B cell (primary cell): ENCODE measurements around the gene DNASE2B. TPM values are rescaled to one million over a fixed set of nuclear protein-coding genes. Genes with fewer than 3 reads are reported as not detected.

ENCODE experiments used
- ATAC-seq: fragments of 200-7000 bp; cut with Tn5 transposase; one replicate; pipeline ENCODE4 v1.10.0; 2021; ENCODE audit warnings: low read depth, mild to moderate bottlenecking, moderate number of reproducible peaks, moderate library complexity
- CTCF ChIA-PET: fragments of 350-600 bp; sonication (Branson Sonifier 250); formaldehyde crosslinking; loops from one replicate; lab custom pipeline; 2021; ENCODE audit warnings: antibody characterized with exemption, inconsistent platforms; lab: Charles Lee
- POLR2A ChIA-PET: fragments of 350-600 bp; sonication (Branson Sonifier 250); formaldehyde crosslinking; loops from one replicate; lab custom pipeline; 2021; ENCODE audit warnings: antibody characterized with exemption; lab: Charles Lee
- DNase-seq: peaks from one replicate; pipeline ENCODE4 v3.0.0; 2013
- H2AFZ ChIP-seq: 2 replicates; pipeline ENCODE4 v1.6.1; 2012; ENCODE audit warnings: mild to moderate bottlenecking, low read depth, low read length; ENCODE audit not compliant: insufficient read depth, poor library complexity, severe bottlenecking
- H3K27ac ChIP-seq, 2 donors: 1 replicate in 1 of 2; 2 replicates in 1 of 2; pipeline ENCODE4 v1.5.1; 2012 to 2013; ENCODE audit warnings: low read length in 2 of 2, mild to moderate bottlenecking in 2 of 2, moderate library complexity in 1 of 2
- H3K27me3 ChIP-seq, 4 experiments: fragments of 200-600 bp in 1 of 4; sonication (generic) in 1 of 4; replicated peaks in 1 of 4; 1 replicate in 2 of 4; 2 replicates in 2 of 4; pipeline versions ENCODE4 v1.6.1 to v1.7.0; 2013 to 2016; ENCODE audit warnings: low read length in 3 of 4, mild to moderate bottlenecking in 2 of 4, mixed read lengths in 1 of 4, moderate library complexity in 1 of 4; ENCODE audit not compliant: insufficient read depth in 4 of 4, control insufficient read depth in 3 of 4; ENCODE audit errors: control extremely low read depth in 1 of 4
- H3K36me3 ChIP-seq, 2 experiments: replicated peaks in 1 of 2; 1 replicate in 1 of 2; 2 replicates in 1 of 2; pipeline versions ENCODE4 v1.6.1 to v1.7.1; 2013; ENCODE audit warnings: low read length in 1 of 2; ENCODE audit not compliant: insufficient read depth in 2 of 2, control insufficient read depth in 1 of 2; ENCODE audit errors: control extremely low read depth in 1 of 2, extremely low read depth in 1 of 2
- H3K4me1 ChIP-seq, 2 donors: fragments of 200-600 bp in 1 of 2; sonication (generic) in 1 of 2; 1 replicate in 1 of 2; 2 replicates in 1 of 2; pipeline versions ENCODE4 v1.5.1 to v1.6.1; 2013 to 2017; ENCODE audit warnings: low read length in 2 of 2; ENCODE audit not compliant: control insufficient read depth in 2 of 2, insufficient read depth in 2 of 2
- H3K4me2 ChIP-seq: replicated peaks from 2 replicates; pipeline ENCODE3; 2012; ENCODE audit warnings: mild to moderate bottlenecking, low read depth, low read length; ENCODE audit not compliant: poor library complexity, severe bottlenecking
- H3K4me3 ChIP-seq, 5 experiments: fragments of 200-600 bp in 1 of 5; sonication (generic) in 1 of 5; 1 replicate in 3 of 5; 2 replicates in 2 of 5; pipeline versions ENCODE4 v1.5.1 to v1.7.0; 2011 to 2016; ENCODE audit warnings: low read length in 4 of 5, mild to moderate bottlenecking in 4 of 5, low read depth in 2 of 5, control low read depth in 1 of 5, moderate library complexity in 1 of 5; ENCODE audit not compliant: insufficient read depth in 1 of 5; ENCODE audit errors: control extremely low read depth in 1 of 5, extremely low read depth in 1 of 5
- H3K79me2 ChIP-seq: fragments of 200-600 bp; sonication (generic); one replicate; pipeline ENCODE4 v1.6.0; 2016; ENCODE audit warnings: low read length; ENCODE audit not compliant: control insufficient read depth, insufficient read depth
- H3K9ac ChIP-seq: fragments of 200-600 bp; sonication (generic); 2 replicates; pipeline ENCODE4 v1.6.1; 2017; ENCODE audit warnings: mild to moderate bottlenecking, low read length, moderate library complexity
- H3K9me3 ChIP-seq, 3 donors: one replicate each; pipeline versions ENCODE4 v1.6.1 to v1.7.1; 2013; ENCODE audit warnings: low read length in 2 of 3; ENCODE audit not compliant: control insufficient read depth in 2 of 3, insufficient read depth in 1 of 3; ENCODE audit errors: control extremely low read depth in 1 of 3
- H4K20me1 ChIP-seq: 2 replicates; pipeline ENCODE4 v1.6.0; 2012; ENCODE audit warnings: mild to moderate bottlenecking, low read length; ENCODE audit not compliant: insufficient read depth, control insufficient read depth, poor library complexity, severe bottlenecking
- H3K27ac Mint-ChIP-seq: one replicate; pipeline ENCODE4 v1.8.0; 2021; ENCODE audit warnings: mixed read lengths
- H3K27me3 Mint-ChIP-seq: one replicate; pipeline ENCODE4 v1.8.0; 2021; ENCODE audit warnings: mixed read lengths
- H3K4me1 Mint-ChIP-seq: one replicate; pipeline ENCODE4 v1.8.0; 2021; ENCODE audit warnings: mixed read lengths
- H3K4me3 Mint-ChIP-seq: one replicate; pipeline ENCODE4 v1.8.0; 2021; ENCODE audit warnings: mixed read lengths
- H3K9me3 Mint-ChIP-seq: one replicate; pipeline ENCODE4 v1.8.0; 2022; ENCODE audit warnings: mixed read lengths; ENCODE audit not compliant: insufficient read depth
- CTCF ChIP-seq: fragments of 200-600 bp; IDR thresholded peaks from one replicate; pipeline ENCODE4 v1.8.0; 2022; ENCODE audit warnings: antibody characterized with exemption, mild to moderate bottlenecking
- EZH2 ChIP-seq: IDR thresholded peaks from 2 replicates; pipeline ENCODE4 v1.6.1; 2012; ENCODE audit warnings: borderline replicate concordance, low read depth, mild to moderate bottlenecking, moderate library complexity, low read length; ENCODE audit not compliant: insufficient read depth, poor library complexity, severe bottlenecking
- WGBS: methylation state at CpG from one replicate; pipeline ENCODE4 v1.1.5; 2013; ENCODE audit warnings: missing lambda C conversion rate; ENCODE audit not compliant: insufficient coverage; 5-methylcytosine and 5-hydroxymethylcytosine counted together
- intact Hi-C: fragments of 100-400 bp; cut with micrococcal nuclease; formaldehyde crosslinking; loops from one replicate; pipeline ENCODE4 v1.10.0; 2022
- polyA plus RNA-seq: library from polyadenylated mRNA; depleted of rRNA; stranded (reverse); fragments of >200 nt; gene quantifications from 2 replicates; pipeline ENCODE4 v1.2.3, GENCODE V29; 2012
- total RNA-seq, 2 donors: library from RNA; stranded (reverse); fragments of 120-200 nt in 1 of 2; gene quantifications; 1 replicate in 1 of 2; 2 replicates in 1 of 2; pipeline versions ENCODE4 v1.2.3 to v1.2.4, GENCODE V29; 2013 to 2022

Gene DNASE2B
- total and polyA plus RNA-seq, 2 donors (not counting 1 experiment from before 2014, with no cell fraction given): not detected

GRCh38 chr1:84358695-84359094 lies 39.6 kb upstream of the DNASE2B start:
- WGBS: no CpG with 5 or more reads among the region's 4 CpGs
- no peak overlapping the region for H3K27ac ChIP-seq
- no peak overlapping the region for H3K4me3 ChIP-seq
- DNase-seq (no peak), ATAC-seq (no peak)
- no peak overlapping the region for H3K4me2 ChIP-seq
- H3K79me2 ChIP-seq: no peaks in the 10 kb centered on the region
- no peaks in the 10 kb centered on the region for H4K20me1 ChIP-seq
- H3K27me3 ChIP-seq: no peaks in the 10 kb centered on the region
- H3K9ac ChIP-seq: no peak overlapping the region
- CTCF ChIA-PET: no interaction called here
- no peak overlapping the region for H2AFZ ChIP-seq
- Mint-ChIP-seq H3K4me3 (no peak overlapping the region), H3K4me1 (no peaks in the 10 kb centered on the region), H3K27me3 (peaks cover 5% of the 10 kb centered on the region), H3K9me3 (no peaks in the 10 kb centered on the region), H3K27ac (no peak overlapping the region)
- H3K36me3 ChIP-seq: no peaks in the 10 kb centered on the region
- no peaks in the 10 kb centered on the region for H3K4me1 ChIP-seq
- intact Hi-C loops: no loop called here
- no peak for TF ChIP-seq EZH2
- TF ChIP-seq CTCF: no peak
- POLR2A ChIA-PET: no interaction called here
- no peaks in the 10 kb centered on the region for H3K9me3 ChIP-seq

GRCh38 chr1:84360316-84360715 lies 38.0 kb upstream of the DNASE2B start:
- Histone ChIP-seq H3K9me3 (no peaks in the 10 kb centered on the region), H4K20me1 (no peaks in the 10 kb centered on the region), H3K4me3 (no peak overlapping the region), H3K9ac (no peak overlapping the region), H3K27me3 (no peaks in the 10 kb centered on the region), H3K36me3 (no peaks in the 10 kb centered on the region), H3K79me2 (no peaks in the 10 kb centered on the region), H2AFZ (no peak overlapping the region), H3K27ac (no peak overlapping the region), H3K4me1 (no peaks in the 10 kb centered on the region), H3K4me2 (no peak overlapping the region)
- CTCF ChIA-PET: no interaction called here
- no peak for ATAC-seq
- H3K4me3 Mint-ChIP-seq: no peak overlapping the region
- H3K4me1 Mint-ChIP-seq: no peaks in the 10 kb centered on the region
- no peaks in the 10 kb centered on the region for H3K9me3 Mint-ChIP-seq
- POLR2A ChIA-PET: no interaction called here
- no peak for DNase-seq
- H3K27me3 Mint-ChIP-seq: peaks cover 5% of the 10 kb centered on the region
- intact Hi-C loops: no loop called here
- H3K27ac Mint-ChIP-seq: no peak overlapping the region
- TF ChIP-seq CTCF (no peak), EZH2 (no peak)
- 0% methylated on average over 1 of the region's 1 CpG for WGBS
